CD4-positive, alpha-beta T cell treated with Interleukin-2 at 100 ng/mL for 4 hours (primary cell): Measurements from ENCODE around the gene HIF3A.

ENCODE experiments used
- DNase-seq: peaks from one replicate; pipeline ENCODE4 v3.0.0-alpha.2; 2020; ENCODE audit warnings: low spot score

HIF3A gene

DNA sequence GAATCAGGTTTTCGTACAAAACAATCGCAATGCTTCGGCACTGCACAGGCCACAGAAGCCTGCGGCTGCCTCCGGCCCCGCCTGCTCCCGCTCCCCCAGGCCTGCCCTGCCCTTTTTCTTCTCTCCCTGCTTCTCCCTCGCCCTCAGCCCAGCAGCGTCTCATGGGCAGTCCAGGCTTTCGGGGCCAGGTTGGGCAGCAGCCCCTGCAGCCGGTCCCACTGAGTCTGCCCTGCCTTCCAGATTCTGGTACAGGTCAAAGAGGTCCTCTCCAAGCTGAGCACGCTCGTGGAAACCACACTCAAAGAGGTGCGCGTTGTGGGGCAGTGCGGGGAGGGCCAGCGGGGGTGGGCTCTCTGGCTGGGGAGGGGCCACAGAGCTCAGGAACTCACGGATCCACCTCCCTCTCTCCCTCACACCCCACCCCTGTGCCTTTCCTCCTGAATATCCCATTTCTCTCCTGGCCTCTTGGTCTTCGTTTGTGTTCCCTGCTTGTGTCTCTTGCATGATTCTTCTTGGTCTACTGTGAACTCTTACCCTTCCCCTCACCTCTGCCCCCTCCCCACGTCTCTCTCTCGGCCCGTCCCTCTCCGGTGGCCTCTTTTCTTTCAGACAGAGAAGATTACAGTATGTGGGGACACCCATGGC lies 86.5 kb downstream of the HIF3A start:
- DNase-seq = no peak

DNA sequence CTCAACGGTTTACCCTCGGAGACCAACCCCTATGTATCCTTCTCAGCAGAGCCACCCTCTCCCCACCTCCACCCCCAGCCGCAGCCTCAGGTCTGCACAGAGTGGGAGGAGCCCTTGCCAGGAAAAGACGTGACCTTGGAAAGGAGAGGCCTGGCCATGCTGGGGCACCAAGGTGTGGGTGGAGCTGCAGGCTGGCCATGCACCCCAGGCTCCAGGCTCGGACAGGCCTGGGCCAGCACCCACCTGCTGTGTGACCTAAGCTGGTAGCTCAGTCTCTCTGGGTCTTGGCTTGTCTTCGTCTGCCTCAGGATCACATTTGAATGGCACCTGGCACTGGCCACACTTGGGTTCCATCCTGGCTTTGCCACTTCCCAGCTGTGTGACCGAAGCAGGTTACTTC lies 87.0 kb downstream of the HIF3A start:
- DNase-seq = no peak

DNA sequence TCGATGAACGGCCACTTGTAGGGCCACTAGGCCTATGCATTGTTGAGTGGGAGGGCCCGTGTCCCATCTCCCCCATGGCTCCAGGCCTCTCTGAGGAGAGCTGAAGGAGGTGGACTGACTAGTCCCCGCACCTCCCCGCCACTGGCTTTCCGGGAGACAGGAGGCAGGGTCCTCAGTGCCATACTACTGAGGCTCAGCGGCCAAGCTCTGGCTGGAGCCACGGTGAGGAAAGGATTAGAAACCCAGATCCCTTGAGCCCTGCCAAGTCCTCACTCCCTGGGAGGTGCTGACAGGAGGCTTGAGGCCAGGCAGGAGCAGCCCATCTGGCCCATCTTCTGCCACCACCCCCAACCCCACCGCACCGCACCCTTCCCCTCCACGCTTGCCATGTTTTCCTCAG lies 87.6 kb downstream of the HIF3A start:
- no peak for DNase-seq

DNA sequence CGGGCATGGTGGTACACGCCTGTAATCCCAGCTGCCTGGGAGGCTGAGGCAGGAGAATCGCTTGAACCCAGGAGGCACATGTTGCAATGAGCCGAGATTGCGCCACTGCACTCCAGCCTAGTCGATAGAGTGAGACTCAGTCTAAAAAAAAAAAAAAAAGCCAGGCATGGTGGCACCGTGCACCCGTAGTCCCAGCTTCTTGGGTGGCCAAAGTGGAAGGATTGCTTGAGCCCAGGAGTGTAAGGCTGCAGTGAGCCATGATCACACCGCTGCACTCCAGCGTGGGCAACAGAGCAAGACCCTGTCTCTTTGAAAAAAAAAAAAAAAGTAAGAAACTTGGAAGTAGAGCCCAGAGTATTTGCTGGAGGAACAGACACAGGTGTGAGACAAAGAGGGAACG lies 88.8 kb downstream of the HIF3A start:
- no peak for DNase-seq

DNA sequence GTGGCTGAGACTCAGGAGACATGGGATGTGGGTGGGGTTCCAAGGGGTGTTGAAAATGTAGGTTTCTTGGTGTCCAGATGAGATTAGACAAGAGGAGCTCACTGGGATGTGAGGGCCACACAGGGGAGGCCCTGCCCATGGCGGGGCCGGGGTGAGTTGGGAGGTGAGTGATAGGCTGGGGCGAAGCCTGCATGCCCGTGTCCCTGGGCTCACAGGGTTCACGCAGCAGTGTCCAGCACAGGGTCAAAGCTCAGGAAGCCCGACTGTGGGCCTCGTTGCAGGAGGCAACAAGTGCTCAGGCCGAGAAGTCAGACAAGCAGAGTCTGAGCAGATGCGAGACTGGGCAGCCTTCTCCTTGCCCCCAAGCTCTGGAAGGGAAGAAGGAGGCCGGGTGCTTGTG lies 89.3 kb downstream of the HIF3A start:
- no peak for DNase-seq

DNA sequence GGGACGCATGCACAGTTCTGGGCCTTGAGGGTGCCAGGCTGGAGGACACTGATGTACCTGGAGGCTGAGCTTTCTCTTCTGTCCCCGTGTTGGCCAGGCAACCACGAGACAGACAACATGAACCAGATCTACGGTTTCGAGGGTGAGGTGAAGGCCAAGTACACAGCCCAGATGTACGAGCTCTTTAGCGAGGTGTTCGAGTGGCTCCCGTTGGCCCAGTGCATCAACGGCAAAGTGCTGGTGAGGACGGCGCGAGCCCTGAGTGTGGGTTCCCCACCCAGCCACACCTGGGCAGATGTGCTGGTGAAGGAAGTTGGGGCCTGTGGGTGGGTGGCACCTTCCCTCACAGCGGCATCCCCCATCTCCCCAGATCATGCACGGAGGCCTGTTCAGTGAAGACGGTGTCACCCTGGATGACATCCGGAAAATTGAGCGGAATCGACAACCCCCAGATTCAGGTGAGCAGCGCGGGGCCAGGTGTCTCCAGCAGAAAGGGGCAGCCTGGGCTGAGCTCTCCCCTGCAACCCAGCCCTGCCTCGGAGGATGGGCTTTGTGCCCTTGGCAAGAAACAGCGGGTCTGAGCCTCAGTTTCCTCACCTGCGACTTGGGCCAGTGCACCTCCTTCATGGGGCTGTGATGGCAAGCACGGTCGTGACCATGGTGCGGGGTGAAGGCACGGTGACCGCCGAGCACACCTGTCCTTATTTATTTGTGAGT lies 90.3 kb downstream of the HIF3A start:
- no peak for DNase-seq

DNA sequence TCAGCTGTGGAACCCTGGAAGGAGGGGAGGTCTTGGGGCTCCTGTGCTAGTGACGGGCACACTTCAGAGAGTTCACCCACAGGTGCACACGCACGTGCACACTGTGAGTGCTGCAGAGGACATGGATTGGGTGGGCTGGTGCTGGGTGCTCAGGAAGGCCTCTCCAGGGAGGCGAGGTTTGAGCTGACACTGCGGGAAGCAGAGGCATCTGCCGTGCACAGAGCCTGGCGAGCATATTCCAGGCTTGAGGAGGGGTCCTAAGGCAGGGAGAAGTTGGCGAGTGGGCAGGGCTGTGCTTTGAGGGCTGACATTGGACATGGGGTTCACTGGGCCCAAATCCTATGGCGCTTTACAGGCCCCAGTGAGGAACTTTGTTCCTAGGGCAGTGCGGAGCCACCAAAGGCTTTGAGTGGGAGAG lies 90.9 kb downstream of the HIF3A start:
- DNase-seq = no peak

DNA sequence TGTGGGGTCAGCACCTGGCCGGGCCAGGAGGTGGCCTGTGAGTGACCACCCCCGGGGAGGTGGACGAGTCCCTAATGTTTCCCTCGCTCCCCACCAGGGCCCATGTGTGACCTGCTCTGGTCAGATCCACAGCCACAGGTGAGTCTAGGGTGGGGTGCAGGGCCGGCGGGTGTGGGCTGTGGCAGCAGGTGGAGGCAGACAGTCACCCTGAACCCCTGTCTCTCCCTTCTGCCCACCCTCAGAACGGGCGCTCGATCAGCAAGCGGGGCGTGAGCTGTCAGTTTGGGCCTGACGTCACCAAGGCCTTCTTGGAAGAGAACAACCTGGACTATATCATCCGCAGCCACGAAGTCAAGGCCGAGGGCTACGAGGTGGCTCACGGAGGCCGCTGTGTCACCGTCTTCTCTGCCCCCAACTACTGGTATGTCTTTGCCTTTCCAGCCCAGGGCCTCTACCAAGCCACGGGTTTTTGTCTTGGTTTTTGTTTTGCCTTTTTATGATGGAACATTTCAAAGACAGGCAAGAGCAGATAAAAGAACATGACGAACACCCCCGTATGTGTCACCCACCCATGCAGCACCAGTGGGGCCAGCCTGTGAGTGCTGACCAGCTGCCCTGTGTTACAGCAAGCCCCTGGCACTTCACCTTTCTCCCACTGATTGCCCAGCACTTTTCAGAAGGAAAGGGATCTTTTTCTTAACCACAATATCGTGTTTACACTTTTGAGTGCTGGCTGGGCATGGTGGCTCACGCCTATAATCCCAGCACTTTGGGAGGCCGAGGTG lies 91.7 kb downstream of the HIF3A start:
- DNase-seq = no peak

DNA sequence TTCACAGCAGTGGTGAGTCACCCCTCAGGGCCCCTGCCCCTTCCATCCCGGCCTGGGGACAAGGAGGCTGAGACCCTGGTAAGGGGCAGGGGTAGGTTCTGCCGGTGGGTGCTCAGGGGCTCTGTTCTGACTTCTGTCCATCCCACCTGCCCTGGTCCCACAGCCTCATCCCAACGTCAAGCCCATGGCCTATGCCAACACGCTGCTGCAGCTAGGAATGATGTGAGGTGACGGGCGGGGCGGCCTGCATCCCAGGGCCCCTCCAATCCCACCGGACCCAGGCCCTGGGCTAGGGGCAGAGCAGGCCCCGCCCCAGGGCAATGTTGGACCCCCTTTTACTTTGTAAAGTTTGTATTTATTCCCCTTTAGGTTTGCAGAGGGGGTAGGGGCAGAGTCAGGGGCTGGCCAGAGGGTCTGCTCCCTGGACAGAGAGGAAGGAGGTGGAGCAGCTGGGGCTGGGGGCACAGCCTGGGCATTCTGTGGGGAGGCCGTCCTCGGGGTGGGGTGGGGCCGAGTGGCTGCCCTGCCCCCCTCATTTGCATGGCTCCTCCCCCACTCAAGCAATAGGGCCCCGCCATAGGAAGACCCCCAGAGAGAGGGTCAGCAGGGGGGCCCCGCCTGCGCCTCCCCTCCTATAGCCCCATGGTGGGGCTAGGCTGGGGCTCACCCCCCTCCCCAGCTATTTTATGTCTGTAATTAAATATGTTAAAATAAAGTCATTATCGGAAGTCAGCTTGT lies 93.4 kb downstream of the HIF3A start:
- DNase-seq = no peak

DNA sequence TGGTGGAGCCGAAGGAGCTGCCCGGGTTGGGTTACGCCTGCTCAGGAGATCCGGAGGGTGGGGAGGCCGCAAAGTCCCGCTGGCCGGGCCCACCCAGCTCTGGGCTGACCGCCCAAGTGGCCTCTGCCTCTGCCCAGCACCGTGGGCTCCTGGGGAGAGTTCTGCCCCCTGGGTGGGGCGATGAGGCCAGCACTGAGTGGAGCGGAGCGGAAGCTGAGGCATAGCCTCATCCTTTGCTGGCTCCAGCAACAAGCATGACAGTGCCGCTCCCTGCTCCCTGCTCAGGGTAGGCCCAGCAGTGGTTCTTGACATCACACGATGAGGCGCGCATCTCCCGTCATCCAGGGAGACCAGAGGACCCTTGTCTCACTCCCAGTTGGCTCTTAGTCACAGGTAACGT lies 94.0 kb downstream of the HIF3A start:
- DNase-seq = no peak

DNA sequence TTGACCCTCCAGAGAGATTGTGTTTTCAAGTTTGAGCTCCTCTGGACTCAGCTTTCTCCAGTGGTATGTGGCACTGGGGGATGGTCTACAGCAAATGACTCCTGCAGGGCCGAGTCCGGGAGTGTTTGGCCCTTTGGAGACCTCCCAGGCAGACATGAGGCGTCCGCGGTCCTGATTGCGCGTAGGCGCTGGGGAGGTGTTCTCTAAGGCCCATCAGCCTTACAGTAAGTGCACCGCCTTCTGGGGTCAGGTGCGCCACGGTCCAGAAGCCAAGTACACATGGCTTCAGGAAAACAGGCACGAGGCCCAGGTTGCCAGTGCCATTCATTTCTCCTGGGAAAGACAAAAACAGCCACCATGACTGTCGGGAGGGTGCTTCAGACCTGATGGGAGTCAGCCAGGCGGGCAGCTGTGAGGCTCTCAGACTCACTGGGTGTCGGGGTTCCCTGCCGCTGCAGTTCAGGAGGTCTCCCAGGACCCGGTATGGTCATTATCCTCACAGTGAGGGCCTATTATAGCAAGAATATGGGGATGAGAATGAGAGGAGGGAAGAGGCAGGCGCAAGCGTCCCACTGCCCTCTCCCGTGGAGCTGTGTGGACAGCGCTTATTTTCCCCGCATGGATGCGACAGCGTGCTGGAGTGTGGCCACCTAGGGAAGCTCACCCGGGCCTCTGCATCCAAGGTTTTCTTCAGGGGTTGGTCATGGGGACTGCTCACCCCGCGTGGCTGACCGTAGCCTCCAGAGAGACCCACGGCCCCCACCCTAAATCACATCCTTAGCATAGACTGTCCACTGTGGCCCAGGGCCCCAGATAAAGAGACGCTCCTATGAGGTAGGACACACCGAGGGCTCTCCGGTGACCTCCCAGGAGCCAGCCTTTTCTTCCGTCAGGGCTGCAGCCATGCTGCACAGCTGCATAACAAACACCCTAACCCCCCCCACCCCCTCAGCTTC lies 94.7 kb downstream of the HIF3A start:
- no peak for DNase-seq

DNA sequence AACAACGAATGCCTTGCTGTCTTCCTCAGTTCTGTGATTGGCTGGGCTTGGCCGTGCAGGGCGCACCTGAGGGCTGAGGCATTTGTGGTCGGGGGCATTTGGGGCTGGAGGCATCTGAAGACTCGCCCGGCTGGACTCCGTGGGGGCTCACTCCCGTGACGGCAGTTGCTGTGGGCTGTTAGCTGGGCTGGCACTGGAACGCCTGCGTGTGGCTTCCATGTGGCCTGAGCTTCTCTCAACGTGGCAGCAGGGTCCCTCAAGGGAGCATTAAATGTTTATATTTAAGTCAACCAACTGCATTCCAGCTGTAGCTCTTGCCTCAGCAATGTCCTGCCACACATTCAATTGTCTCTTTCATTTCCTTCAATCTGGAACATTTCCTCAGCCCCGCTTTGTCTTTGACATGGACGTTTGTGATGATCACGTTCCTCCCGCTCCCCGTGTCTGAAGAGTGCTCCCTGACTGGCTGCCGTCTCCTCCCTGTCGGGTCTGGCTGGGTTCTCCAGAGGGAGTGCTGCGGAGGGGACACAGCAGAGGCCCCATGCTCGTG lies 95.5 kb downstream of the HIF3A start:
- DNase-seq = no peak

DNA sequence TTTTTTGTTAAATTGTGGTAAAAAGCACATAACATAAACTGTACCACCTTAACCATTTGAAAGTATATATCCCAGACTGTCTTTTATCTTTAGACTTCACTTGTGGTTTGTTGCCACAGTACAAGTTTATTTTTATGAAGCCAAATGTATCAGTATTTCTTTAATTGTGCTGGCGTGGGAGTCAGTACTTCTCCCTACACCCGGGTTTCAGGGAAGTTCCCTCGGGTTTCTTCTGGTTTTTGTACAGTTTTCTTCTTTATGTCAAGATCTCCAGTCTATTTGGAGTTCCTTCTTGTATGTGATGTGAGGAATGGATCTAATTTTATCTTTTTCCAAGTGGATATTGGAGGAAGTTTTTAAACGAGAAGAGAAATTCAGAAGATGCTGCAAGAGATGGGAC lies 96.0 kb downstream of the HIF3A start:
- DNase-seq = no peak
